NB4 (cell line): ENCODE measurements around the gene CYP2A6.

Experiments used
- MAX ChIP-seq: IDR thresholded peaks from 2 replicates; pipeline ENCODE4 v1.6.1; 2011; ENCODE audit warnings: low read depth, low read length
- TF ChIP-seq, protein P1 (sequence below): IDR thresholded peaks from one replicate; pipeline ENCODE4 v1.5.1; 2012; ENCODE audit warnings: low read depth, low read length

DNA sequence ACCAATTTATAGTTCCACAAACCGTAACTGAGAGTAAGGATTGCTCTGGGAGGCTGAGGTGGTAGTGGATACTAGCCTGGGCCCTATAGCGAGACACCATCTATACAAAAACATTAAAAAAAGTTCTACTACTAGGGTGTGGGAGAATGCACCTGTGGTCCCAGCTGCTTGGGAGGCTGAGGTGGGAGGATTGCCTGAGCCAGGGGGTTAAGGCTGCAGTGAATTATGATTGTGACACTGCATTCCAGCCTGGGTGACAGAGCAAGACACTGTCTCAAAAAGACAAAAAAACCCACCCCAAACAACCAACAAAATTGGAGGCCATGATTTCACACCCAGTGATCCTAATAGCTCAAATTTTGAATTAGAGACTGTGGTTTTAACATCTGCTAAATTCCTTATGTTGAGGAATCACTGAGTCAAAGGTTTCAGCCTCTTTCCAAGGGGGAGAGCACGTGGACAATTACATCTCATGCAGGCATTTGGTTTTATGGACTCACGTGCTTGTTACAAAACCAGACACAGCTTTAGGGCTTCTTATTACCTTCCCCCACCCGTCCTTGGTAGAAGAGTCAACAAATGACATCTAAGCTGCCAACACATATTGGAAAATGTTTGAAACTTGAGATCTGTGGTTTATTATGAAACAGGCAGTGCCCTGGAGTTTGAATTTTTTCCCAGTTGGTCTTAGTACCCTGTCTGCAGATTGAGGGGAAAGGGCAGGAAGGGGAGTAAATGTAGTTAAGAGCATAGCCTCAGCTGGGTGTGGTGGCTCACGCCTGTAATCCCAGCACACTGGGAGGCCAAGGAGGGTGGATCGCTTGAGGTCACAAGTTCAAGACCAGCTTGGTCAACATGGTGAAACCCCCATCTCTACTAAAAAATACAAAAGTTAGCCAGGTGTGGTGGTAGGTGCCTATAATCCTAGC is 18.5 kb downstream of the CYP2A6 start:
- TF ChIP-seq, protein P1, sequence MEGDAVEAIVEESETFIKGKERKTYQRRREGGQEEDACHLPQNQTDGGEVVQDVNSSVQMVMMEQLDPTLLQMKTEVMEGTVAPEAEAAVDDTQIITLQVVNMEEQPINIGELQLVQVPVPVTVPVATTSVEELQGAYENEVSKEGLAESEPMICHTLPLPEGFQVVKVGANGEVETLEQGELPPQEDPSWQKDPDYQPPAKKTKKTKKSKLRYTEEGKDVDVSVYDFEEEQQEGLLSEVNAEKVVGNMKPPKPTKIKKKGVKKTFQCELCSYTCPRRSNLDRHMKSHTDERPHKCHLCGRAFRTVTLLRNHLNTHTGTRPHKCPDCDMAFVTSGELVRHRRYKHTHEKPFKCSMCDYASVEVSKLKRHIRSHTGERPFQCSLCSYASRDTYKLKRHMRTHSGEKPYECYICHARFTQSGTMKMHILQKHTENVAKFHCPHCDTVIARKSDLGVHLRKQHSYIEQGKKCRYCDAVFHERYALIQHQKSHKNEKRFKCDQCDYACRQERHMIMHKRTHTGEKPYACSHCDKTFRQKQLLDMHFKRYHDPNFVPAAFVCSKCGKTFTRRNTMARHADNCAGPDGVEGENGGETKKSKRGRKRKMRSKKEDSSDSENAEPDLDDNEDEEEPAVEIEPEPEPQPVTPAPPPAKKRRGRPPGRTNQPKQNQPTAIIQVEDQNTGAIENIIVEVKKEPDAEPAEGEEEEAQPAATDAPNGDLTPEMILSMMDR: no peak
- TF ChIP-seq MAX: peak; percentile 98
